Epidermal melanocyte (primary cell): Measurements from ENCODE around the gene GCG.

ENCODE experiments used
- DNase-seq: peaks from one replicate; pipeline ENCODE4 v3.0.0; 2011; ENCODE audit warnings: low spot score; ENCODE audit not compliant: insufficient read length

Gene GCG

GRCh38 chr2:162103443-162104009 is 48.5 kb downstream of the GCG start:
- DNase-seq: no peak

GRCh38 chr2:162100579-162100978 is 51.5 kb downstream of the GCG start:
- DNase-seq: no peak

- no peak for DNase-seq
Observed at GRCh38 chr2:162099836-162100235, 52.2 kb downstream of the GCG start.
